HG03565 (cell line): ENCODE measurements around the gene EEIG1.

ENCODE experiments used
- ATAC-seq: cut with Tn5 transposase; IDR thresholded peaks from one replicate; pipeline ENCODE4 v1.9.1; 2021; ENCODE audit warnings: mild to moderate bottlenecking, moderate library complexity; ENCODE audit not compliant: unreplicated experiment

The EEIG1 gene

GRCh38 chr9:128001779-128002298 is 21.1 kb upstream of the EEIG1 start:
- no peak for ATAC-seq

DNA sequence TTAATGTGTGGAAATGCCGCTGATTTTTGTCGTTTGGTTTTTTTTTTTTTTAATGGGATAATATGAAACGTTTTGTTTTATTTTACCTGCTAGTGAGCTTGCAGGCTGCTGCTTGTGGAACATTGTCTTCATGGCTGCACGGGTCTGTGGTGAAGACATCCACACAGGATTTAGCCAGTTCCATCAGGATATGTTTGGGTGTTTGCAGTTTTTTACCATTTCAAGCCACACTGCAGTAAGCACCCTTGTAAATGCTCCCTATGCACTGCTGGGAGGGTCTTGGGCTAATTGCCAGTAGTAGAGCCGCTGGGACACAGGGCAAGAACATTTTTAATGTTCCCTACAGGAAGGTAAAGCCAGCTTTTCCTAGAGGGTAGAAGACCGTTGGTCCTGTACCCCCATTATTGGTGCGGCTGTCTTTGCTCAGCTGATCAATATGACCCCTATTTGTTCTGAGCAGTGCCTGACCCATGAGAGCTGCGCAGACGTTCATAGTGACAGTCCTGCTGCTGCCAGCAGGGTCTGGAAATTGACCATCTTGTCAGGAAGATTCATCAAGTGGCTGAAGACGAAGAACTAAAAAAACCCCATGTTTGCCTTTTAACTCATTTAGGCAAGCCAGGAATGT is 20.5 kb upstream of the EEIG1 start:
- ATAC-seq, result no peak

DNA sequence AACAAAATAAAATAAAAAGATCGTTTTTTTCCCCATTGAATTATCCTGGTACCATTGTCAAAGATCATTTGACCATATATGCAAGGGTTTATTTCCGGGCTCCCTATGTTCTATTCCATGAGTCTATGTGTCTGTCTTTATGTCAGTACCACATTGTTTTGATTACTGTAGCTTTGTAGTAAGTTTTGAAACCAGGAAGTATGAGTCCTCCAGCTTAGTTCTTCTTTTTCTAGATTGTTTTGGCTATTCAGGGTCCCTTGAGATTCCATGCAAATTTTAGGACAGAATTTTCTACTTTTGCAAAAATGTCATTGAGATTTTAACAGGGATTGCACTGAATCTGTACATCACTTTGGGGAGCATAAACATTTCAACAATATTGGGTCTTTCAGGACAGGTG is 18.7 kb upstream of the EEIG1 start:
- ATAC-seq, result no peak

DNA sequence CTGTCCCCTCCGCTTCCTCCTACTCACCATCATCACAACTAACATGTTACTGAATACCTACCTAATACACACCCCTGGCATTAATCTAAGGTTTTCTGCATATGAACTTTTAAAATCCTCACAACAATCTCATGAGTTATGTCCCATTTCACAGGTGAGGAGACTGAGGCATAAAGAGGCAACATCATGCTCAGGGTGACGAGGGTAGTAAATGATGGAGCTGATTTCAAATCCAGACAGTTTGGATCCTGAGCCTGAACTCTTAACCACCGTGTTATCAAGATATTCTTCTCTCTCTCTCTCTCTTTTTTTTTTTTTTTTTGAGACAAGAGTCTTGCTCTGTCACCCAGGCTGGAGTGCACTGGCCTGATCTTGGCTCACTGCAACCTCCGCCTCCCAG is 12.9 kb upstream of the EEIG1 start:
- ATAC-seq, result no peak

DNA sequence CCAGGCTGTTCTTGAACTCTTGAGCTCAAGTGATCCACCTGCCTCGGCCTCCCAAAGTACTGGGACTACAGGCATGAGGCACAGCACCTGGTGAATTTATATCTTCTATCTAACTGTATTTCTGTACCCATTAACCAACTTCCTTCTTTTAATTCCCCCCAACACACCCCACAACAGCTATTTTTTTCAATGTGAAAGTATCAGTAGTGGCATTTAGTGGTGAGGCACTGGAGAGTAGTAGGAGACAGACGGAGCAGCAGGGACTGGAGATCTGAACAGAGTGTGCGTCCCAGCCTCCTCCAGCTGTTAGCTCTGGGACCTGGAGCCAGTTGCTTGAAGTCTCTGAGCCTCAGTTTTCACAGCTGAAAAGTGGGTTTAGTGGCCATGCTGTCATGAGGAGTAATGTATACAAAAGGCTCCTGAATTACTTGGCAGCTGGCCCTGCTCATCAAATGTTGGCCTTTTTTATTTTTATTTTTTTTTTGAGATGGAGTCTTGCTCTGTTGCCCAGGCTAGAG is 11.0 kb upstream of the EEIG1 start:
- no peak for ATAC-seq

DNA sequence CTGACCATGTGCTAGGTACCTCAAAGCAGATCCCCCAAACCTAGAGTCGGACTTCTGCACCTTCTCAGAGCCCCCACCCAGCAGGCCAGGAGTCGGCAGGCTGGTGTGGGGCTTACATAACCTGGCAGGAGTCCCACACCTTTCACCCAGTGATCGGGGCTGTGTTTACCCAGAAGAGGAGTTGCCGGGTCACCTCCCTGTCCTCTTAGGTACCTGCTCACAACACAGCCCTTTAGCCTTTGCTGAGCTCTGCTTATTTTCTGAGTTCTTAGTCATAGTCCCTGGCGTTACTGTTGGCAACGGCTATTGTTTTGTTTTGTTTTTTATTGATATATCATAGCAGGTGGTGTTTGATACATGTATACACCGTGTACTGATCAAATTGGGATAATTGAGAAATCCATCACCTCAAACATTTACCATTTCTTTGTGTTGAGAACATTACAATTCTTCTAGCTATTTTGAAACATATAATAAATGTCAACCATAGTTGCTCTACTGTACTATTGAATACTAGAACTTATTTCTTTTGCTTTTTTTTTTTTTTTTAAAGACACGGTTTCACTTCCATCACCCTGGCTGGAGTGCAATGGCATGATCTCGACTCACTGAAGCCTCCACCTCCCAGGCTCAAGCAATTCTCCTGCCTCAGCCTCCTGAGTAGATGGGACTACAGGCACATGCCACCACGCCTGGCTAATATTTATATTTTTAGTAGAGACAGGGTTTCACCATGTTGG is 10.4 kb upstream of the EEIG1 start:
- no peak for ATAC-seq

GRCh38 chr9:127990554-127990953 is 9.8 kb upstream of the EEIG1 start:
- ATAC-seq, result no peak

- ATAC-seq, result no peak
Observed at GRCh38 chr9:127989094-127989493, 8.3 kb upstream of the EEIG1 start.

DNA sequence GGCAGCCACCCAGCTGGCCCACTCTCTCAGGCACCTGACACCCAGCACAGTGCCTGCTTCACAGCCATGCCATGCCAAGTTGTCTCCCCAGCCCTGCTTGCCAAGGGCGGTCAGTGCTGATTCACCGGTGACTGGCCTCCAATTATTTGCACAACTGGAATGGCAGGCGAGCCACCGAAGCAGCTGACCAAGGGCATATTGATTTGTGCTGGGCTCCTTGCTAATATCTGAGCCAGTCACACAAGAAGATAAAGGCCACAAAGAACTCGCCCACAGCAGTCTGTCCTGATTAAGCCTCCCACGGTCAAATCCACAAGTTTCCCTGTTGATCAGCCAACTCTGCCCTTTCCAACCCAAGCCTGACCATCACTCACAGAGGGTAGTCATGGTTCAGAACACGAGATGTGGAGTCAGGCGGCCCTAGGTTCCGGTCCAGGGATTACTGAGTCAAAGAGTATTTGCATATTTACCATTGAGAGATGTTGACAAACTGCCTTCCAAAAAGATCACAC is 6.4 kb upstream of the EEIG1 start:
- no peak for ATAC-seq

GRCh38 chr9:127985011-127985410 is 4.2 kb upstream of the EEIG1 start:
- no peak for ATAC-seq

- ATAC-seq, result peak; percentile 32
Observed at GRCh38 chr9:127983847-127984289, 3.1 kb upstream of the EEIG1 start.

DNA sequence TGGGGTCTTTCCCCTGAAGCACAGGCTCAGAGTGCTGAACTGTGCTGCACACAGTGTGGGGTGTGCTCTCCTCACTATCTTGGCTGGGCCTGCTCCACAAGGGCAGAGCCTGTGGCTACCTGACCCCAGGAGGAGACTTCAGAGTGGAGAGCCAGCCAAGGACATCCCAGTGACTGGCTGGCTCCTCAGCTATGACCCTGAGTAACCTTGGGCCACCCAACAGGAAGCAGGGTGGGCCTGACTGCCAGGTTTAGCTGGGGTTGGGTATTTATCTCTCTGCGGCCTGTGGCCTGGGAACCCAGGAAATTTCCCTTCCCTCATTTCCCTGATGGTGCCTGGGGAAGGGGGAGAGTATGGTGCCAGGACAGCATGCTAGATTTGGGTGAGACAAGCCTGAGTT is 2.1 kb upstream of the EEIG1 start:
- no peak for ATAC-seq

GRCh38 chr9:127981559-127982121 is 851 bp upstream of the EEIG1 start:
- no peak for ATAC-seq

DNA sequence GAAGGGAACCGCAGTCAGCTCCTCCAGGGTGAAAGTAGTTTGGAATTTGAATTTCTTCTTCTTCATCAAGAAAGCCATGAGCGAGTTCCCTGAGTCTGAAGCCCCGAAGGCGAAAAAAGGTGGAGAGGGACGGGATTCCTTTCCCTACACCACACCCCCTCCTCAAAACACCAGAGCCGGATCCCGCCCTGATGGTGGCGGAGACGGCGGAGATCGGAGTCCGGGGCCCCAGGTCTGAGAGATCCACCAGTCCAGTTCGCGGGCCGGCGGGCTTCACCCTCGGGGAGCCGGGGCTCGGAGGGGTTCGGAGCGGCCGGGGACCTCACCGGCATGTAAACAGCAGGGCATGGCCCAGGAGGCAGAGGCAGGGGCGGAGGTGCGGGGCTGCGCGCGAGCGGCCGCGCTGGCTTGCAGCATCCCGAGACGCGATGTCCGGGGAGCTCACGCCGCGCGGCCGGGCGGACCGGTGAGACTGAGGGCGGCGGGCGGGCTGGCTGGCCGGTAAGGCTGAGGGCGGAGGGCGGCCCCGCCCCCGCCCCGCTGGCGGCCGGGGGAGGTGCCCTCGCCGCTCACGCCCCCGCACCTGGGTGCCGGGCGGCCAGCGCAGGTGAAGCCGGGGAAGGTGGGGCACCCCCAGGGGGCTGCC is 606 bp downstream of the EEIG1 start:
- no peak for ATAC-seq

DNA sequence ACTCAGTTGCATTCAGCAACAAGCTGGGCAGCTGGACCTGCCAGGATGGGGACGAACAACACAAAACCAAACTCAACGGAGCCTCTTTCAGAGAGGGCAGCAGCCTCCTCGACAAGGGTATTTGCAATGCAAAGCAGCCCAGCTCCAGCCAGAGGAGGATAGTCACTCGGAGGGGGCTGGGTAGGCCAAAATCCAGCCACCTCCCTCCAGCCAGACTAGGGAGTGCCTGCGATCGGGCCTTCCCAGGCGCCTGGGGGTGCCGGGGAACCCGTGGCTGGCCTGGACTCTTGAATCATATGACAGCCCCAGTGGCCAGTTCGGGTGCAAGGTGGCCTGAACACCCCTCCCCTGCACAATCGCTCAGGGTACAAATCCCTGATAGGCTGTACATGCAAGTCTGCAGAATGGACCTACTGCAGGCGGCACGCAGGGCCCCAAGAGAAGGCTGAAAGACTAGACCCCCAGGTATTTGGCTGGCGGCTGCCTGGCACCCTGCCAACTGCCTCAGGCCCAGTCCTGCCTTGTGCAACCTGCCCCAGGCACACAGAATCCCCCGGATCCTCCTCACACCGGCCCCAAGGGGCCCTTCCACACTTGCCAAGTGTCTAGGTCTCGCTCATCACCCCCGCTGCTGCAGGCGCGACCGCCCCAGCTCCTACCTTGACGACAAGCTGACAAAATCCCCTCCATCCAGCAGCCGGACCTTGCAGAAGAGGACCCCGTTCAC is 1.3 kb downstream of the EEIG1 start:
- no peak for ATAC-seq

- ATAC-seq, result no peak
Observed at GRCh38 chr9:127979015-127979332, 1.8 kb downstream of the EEIG1 start.

- no peak for ATAC-seq
Observed at GRCh38 chr9:127977884-127978647, 2.7 kb downstream of the EEIG1 start.

GRCh38 chr9:127977009-127977883 is 3.5 kb downstream of the EEIG1 start:
- ATAC-seq, result no peak

DNA sequence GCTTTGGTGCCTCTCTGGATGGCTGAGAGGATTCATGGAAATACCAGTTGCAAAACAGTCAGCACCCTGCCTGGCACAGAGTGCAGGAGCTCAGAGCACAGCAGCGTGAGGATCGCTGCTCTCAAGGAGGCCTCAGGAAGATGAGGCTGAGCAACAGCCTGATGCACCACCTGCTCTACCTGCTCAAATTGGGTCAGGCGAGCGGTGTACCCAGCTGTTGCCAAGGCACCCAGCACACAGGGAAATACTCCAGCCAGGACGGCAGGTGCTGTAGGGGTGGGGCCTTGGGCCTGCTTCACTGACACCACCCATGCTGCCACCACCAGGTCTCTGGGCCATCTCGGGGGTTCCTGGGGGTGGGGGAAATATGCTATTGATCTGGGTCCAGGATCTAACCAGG is 4.3 kb downstream of the EEIG1 start:
- ATAC-seq, result no peak
